ENCODE measurements around the gene TMEM9.

DNA sequence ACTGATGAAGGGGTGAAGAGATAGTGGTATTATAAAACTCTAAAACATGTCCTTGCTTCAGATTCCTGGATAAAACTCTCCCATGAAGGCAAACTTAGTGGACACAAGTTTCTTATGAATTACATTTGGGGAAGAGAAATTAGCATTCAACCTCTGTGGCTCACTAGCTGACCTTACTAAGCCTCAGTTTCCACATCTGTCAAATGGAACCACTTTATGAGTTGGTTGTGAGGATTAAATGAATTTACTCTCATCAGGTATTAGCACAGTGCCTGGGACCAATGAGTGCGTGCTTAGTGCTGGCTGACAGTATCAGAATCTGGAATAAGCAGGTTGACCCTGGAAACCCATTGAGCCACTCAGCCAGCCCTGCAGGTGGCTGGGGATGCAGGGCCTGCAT lies 44.6 kb downstream of the TMEM9 start:
- TF ChIP-seq POLR2AphosphoS5 (IDR thresholded peaks at IDR 0.05) = no peak
- no peak for TF ChIP-seq POLR2A (IDR thresholded peaks at IDR 0.05)
- TF ChIP-seq, protein P1, sequence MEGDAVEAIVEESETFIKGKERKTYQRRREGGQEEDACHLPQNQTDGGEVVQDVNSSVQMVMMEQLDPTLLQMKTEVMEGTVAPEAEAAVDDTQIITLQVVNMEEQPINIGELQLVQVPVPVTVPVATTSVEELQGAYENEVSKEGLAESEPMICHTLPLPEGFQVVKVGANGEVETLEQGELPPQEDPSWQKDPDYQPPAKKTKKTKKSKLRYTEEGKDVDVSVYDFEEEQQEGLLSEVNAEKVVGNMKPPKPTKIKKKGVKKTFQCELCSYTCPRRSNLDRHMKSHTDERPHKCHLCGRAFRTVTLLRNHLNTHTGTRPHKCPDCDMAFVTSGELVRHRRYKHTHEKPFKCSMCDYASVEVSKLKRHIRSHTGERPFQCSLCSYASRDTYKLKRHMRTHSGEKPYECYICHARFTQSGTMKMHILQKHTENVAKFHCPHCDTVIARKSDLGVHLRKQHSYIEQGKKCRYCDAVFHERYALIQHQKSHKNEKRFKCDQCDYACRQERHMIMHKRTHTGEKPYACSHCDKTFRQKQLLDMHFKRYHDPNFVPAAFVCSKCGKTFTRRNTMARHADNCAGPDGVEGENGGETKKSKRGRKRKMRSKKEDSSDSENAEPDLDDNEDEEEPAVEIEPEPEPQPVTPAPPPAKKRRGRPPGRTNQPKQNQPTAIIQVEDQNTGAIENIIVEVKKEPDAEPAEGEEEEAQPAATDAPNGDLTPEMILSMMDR (IDR thresholded peaks at IDR 0.05) = no peak
